K562 (cell line): ENCODE measurements around the gene DAB2IP. TPM values are rescaled to one million over a fixed set of nuclear protein-coding genes. Genes with fewer than 3 reads are reported as not detected.

Source experiments
- ATAC-seq: fragments of 200-7000 bp; cut with Tn5 transposase; 3 replicates; pipeline ENCODE4 v1.9.1; 2020; ENCODE audit warnings: moderate library complexity
- BruUV-seq: library from RNA; stranded (reverse); fragments of 400-500 nt; replicated peaks from 2 replicates; lab custom pipeline; 2021; lab: Mats Ljungman, UMichigan
- CTCF ChIA-PET: fragments of 300-600 bp; formaldehyde crosslinking; extraction: SDS; loops from one replicate; lab custom pipeline; 2021; ENCODE audit warnings: low intra/inter-chr PET ratio; lab: Yijun Ruan, JAX
- POLR2A ChIA-PET: fragments of 300-600, 350-650 bp; sonication (Branson Sonifier 250); formaldehyde crosslinking; extraction: SDS; loops from one replicate; lab custom pipeline; 2021; ENCODE audit warnings: antibody characterized with exemption, inconsistent platforms; lab: Yijun Ruan, JAX
- DNase-seq, 4 experiments: peaks; one replicate each; pipeline versions ENCODE4 v3.0.0 to v3.0.0-alpha.2; 2011 to 2018; ENCODE audit warnings: low spot score in 3 of 4, mixed read lengths in 3 of 4; ENCODE audit errors: extremely low read depth in 1 of 4
- FAIRE-seq: peaks from 2 replicates; lab custom pipeline; 2011; peaks lifted over from hg19 to GRCh38; lab: Jason Lieb, UNC
- H2AFZ ChIP-seq: 2 replicates; pipeline ENCODE4 v1.6.0; 2011; ENCODE audit warnings: low read depth, low read length, control low read depth, inconsistent platforms
- H3K27ac ChIP-seq: fragments of 200-600 bp; 3 replicates; pipeline ENCODE4 v1.8.0; 2011; ENCODE audit warnings: low read depth, mild to moderate bottlenecking, control low read depth, inconsistent platforms, low read length, moderate library complexity, mixed read lengths; ENCODE audit errors: extremely low read depth
- H3K27me3 ChIP-seq, 2 experiments: fragments of 300-600 bp in 1 of 2; 2 replicates in 1 of 2; 3 replicates in 1 of 2; pipeline versions ENCODE4 v1.6.0 to v1.8.0; 2011; ENCODE audit warnings: inconsistent platforms in 2 of 2, low read length in 2 of 2, mild to moderate bottlenecking in 1 of 2, mixed read lengths in 1 of 2, moderate library complexity in 1 of 2; ENCODE audit not compliant: control insufficient read depth in 2 of 2, insufficient read depth in 2 of 2
- H3K36me3 ChIP-seq: fragments of 300-600 bp; 3 replicates; pipeline ENCODE4 v1.8.0; 2011; ENCODE audit warnings: mild to moderate bottlenecking, low read length, inconsistent platforms; ENCODE audit not compliant: control insufficient read depth, insufficient read depth
- H3K4me1 ChIP-seq, 2 experiments: fragments of 200-600 bp in 1 of 2; replicated peaks in 1 of 2; 2 replicates in 1 of 2; 3 replicates in 1 of 2; pipeline versions ENCODE4 v1.5.1 to v1.8.0; 2011; ENCODE audit warnings: inconsistent platforms in 2 of 2, low read length in 2 of 2, mild to moderate bottlenecking in 1 of 2, mixed read lengths in 1 of 2, moderate library complexity in 1 of 2; ENCODE audit not compliant: control insufficient read depth in 2 of 2, insufficient read depth in 2 of 2
- H3K4me2 ChIP-seq: 2 replicates; pipeline ENCODE4 v1.6.1; 2011; ENCODE audit warnings: low read length, control low read depth, inconsistent platforms, mixed read lengths; ENCODE audit not compliant: insufficient read depth
- H3K4me3 ChIP-seq: fragments of 200-600 bp; sonication (generic), shearing (Covaris generic); 2 replicates; pipeline ENCODE4 v1.5.1; 2016; ENCODE audit warnings: control low read depth, inconsistent platforms
- H3K79me2 ChIP-seq: fragments of 200-600 bp; 3 replicates; pipeline ENCODE4 v1.8.0; 2011; ENCODE audit warnings: low read length, inconsistent platforms; ENCODE audit not compliant: control insufficient read depth, insufficient read depth
- H3K9ac ChIP-seq, 2 experiments: 2 replicates each; pipeline versions ENCODE4 v1.6.0 to v1.6.1; 2011; ENCODE audit warnings: low read depth in 2 of 2, low read length in 2 of 2, control low read depth in 1 of 2, inconsistent platforms in 1 of 2, mild to moderate bottlenecking in 1 of 2, mixed read lengths in 1 of 2; ENCODE audit not compliant: insufficient read depth in 1 of 2
- H3K9me1 ChIP-seq: one replicate; pipeline ENCODE4 v1.6.0; 2011; ENCODE audit warnings: inconsistent platforms, mild to moderate bottlenecking, low read length, moderate library complexity; ENCODE audit not compliant: control insufficient read depth, insufficient read depth
- H3K9me3 ChIP-seq: replicated peaks from 2 replicates; pipeline ENCODE4 v1.5.1; 2011; ENCODE audit warnings: low read depth, low read length, inconsistent platforms; ENCODE audit not compliant: control insufficient read depth, insufficient read depth
- H4K20me1 ChIP-seq: replicated peaks from 2 replicates; pipeline ENCODE4 v1.6.1; 2011; ENCODE audit warnings: low read length, inconsistent platforms, mixed read lengths; ENCODE audit not compliant: control insufficient read depth, insufficient read depth
- ATF4 ChIP-seq: fragments of 450-650 bp; formaldehyde crosslinking; IDR thresholded peaks from 2 replicates; pipeline ENCODE4 v1.4.0; 2022; ENCODE audit warnings: mild to moderate bottlenecking, moderate library complexity
- CBFA2T3 ChIP-seq: fragments of 450-650 bp; IDR thresholded peaks from 2 replicates; pipeline ENCODE4 v1.6.1; 2017
- CHD1 ChIP-seq: fragments of 200-600 bp; sonication (generic); IDR thresholded peaks from one replicate; pipeline ENCODE4 v1.6.1; 2012; ENCODE audit warnings: mild to moderate bottlenecking, moderate library complexity, low read length, inconsistent platforms
- EGR1 ChIP-seq: fragments of 450-650 bp; conservative IDR thresholded peaks from 2 replicates; pipeline ENCODE4 v1.6.1; 2017; ENCODE audit warnings: mild to moderate bottlenecking
- ELF1 ChIP-seq: fragments of 200-800 bp; sonication (Bioruptor generic); IDR thresholded peaks from 2 replicates; pipeline ENCODE4 v1.6.1; 2016; ENCODE audit warnings: missing genetic modification characterization, missing compliant biosample characterization
- GATA2 ChIP-seq: sonication (generic); formaldehyde crosslinking; IDR thresholded peaks from 2 replicates; pipeline ENCODE4 v1.4.0; 2020; ENCODE audit warnings: mild to moderate bottlenecking, missing genetic modification reagents
- HOMEZ ChIP-seq: fragments of 250-450 bp; sonication (Bioruptor Pico); IDR thresholded peaks from 2 replicates; pipeline ENCODE4 v1.4.0; 2020; ENCODE audit warnings: mild to moderate bottlenecking, moderate library complexity
- HSF4 ChIP-seq: fragments of 250-450 bp; sonication (Bioruptor Pico); IDR thresholded peaks from 2 replicates; pipeline ENCODE4 v2.1.2; 2022; ENCODE audit warnings: mild to moderate bottlenecking, moderate library complexity, borderline replicate concordance
- POLR2G ChIP-seq: fragments of 200-400 bp; formaldehyde crosslinking; IDR thresholded peaks from 2 replicates; pipeline ENCODE4 v1.6.1; 2017; ENCODE audit warnings: low read depth, mild to moderate bottlenecking, antibody characterized with exemption, low read length, moderate library complexity
- TGIF2 ChIP-seq: sonication (generic); formaldehyde crosslinking; IDR thresholded peaks from 2 replicates; pipeline ENCODE4 v1.8.1; 2022; ENCODE audit warnings: mild to moderate bottlenecking, missing genetic modification reagents, moderate library complexity
- ZFP36 ChIP-seq: fragments of 150-350 bp; IDR thresholded peaks from 2 replicates; pipeline ENCODE4 v1.6.1; 2018; ENCODE audit warnings: low read length, low read depth; ENCODE audit not compliant: partially characterized antibody
- ZNF277 ChIP-seq: fragments of 250-450 bp; sonication (Bioruptor Pico); IDR thresholded peaks from 2 replicates; pipeline ENCODE4 v1.8.0; 2022; ENCODE audit warnings: inconsistent platforms, mild to moderate bottlenecking, moderate library complexity, borderline replicate concordance
- ZNF347 ChIP-seq: fragments of 450-650 bp; formaldehyde crosslinking; IDR thresholded peaks from 2 replicates; pipeline ENCODE4 v1.4.0; 2020; ENCODE audit warnings: low read depth, mild to moderate bottlenecking, moderate library complexity
- ZNF436 ChIP-seq: fragments of 250-450, 450-650 bp; sonication (Bioruptor Pico); formaldehyde crosslinking; IDR thresholded peaks from 2 replicates; pipeline ENCODE4 v1.7.0; 2020; ENCODE audit warnings: mild to moderate bottlenecking
- WGBS: fragments of 100-300 bp; shearing (Covaris generic); methylation state at CpG from one replicate; pipeline ENCODE4 v1.1.6; 2016; ENCODE audit warnings: low coverage, mixed read lengths; ENCODE audit not compliant: insufficient coverage; ENCODE audit errors: missing lambda C conversion rate; 5-methylcytosine and 5-hydroxymethylcytosine counted together
- in situ Hi-C: fragments of 300-500 bp; cut with MboI; formaldehyde crosslinking; loops from 4 replicates; pipeline ENCODE4 v1.15.0; 2018; ENCODE audit warnings: inconsistent platforms, mixed read lengths
- intact Hi-C: fragments of 100-400 bp; cut with micrococcal nuclease; formaldehyde crosslinking; loops from 2 replicates; pipeline ENCODE4 v1.14.2; 2022
- polyA plus RNA-seq, 8 experiments: library from polyadenylated mRNA; depleted of rRNA in 4 of 8; stranded (reverse) in 5 of 8; unstranded in 3 of 8; fragments of >200 nt; fragmentation: Nextera tagmentation in 2 of 8; fragmentation: Illumina TruSeq in 1 of 8; extraction: Ambion mirVana in 2 of 8; extraction: Trizol in 1 of 8; gene quantifications; 2 replicates each; pipeline versions ENCODE4 v1.2.1 to v1.2.3, GENCODE V29; 2011 to 2014; ENCODE audit warnings: inconsistent platforms in 1 of 8, missing spikeins in 1 of 8
- total RNA-seq, 7 experiments: library from RNA; depleted of rRNA in 6 of 7; stranded (reverse); fragments of >200 nt in 6 of 7; fragmentation: Illumina TruSeq in 2 of 7; extraction: Trizol in 2 of 7; gene quantifications; 2 replicates each; pipeline versions ENCODE4 v1.2.1 to v1.2.3, GENCODE V29; 2011 to 2021; ENCODE audit warnings: low replicate concordance in 1 of 7

The DAB2IP gene
- total and polyA plus RNA-seq, 9 of the 15 experiments (the other 6 are each of a cell fraction or from before 2014, with no cell fraction given): 0.04 to 0.31 (median 0.08) TPM; not detected in 5

GRCh38 chr9:121718084-121718483 is 66.7 kb downstream of the DAB2IP start:
- peaks cover 22% of the 10 kb centered on the region for H4K20me1 ChIP-seq
- H3K4me1 ChIP-seq: no peaks in the 10 kb centered on the region
- DNase-seq (no peak), ATAC-seq (no peak), FAIRE-seq (no peak)
- no peaks in the 10 kb centered on the region for H3K9me1 ChIP-seq
- H3K9ac ChIP-seq: no peak overlapping the region
- POLR2A ChIA-PET: no interaction called here
- CTCF ChIA-PET: no interaction called here
- H3K27ac ChIP-seq: no peak overlapping the region
- in situ Hi-C loops: no loop called here
- no peaks in the 10 kb centered on the region for H3K9me3 ChIP-seq
- no peak overlapping the region for H2AFZ ChIP-seq
- H3K4me3 ChIP-seq: no peak overlapping the region
- no peaks in the 10 kb centered on the region for H3K79me2 ChIP-seq
- WGBS: 2% methylated on average over 11 of the region's 16 CpGs
- no peaks in the 10 kb centered on the region for H3K36me3 ChIP-seq
- TF ChIP-seq CHD1 (no peak), EGR1 (peak; percentile 22; the same call in 1 of the 2 replicates), ELF1 (tag) (no peak), HOMEZ (CRISPR knock-in tag) (no peak)
- intact Hi-C loops: no loop called here
- no peak overlapping the region for H3K4me2 ChIP-seq
- no TSS peak for BruUV-seq
- peaks cover 8 to 61% of the 10 kb centered on the region in 2 experiments; a peak in 4 of 5 replicates for H3K27me3 ChIP-seq

- FAIRE-seq: no peak
- TF ChIP-seq ZNF277: no peak
- no peak for TF ChIP-seq TGIF2
- TF ChIP-seq ZNF436 (CRISPR knock-in tag): no peak
- TF ChIP-seq GATA2 (CRISPR knock-in tag): no peak
- TF ChIP-seq ZFP36: no peak
- no peak for TF ChIP-seq HSF4 (CRISPR knock-in tag)
- no peak for TF ChIP-seq ATF4 (CRISPR knock-in tag)
- no peak for TF ChIP-seq ZNF347 (CRISPR knock-in tag)
- no peak for TF ChIP-seq CBFA2T3
- no peak for TF ChIP-seq POLR2G
Observed at GRCh38 chr9:121718501-121718900, 67.1 kb downstream of the DAB2IP start.

More at GRCh38 chr9:121718501-121718900, 67.1 kb downstream of the DAB2IP start:
- intact Hi-C loops (no loop called here), in situ Hi-C loops (no loop called here)
- Histone ChIP-seq H3K79me2 (no peaks in the 10 kb centered on the region), H3K4me3 (no peak overlapping the region), H3K4me2 (no peak overlapping the region), H4K20me1 (peaks cover 20% of the 10 kb centered on the region), H3K4me1 (no peaks in the 10 kb centered on the region), H3K27me3 (peaks cover 8 to 57% of the 10 kb centered on the region in 2 experiments; a peak in 4 of 5 replicates), H3K36me3 (no peaks in the 10 kb centered on the region), H3K9me1 (no peaks in the 10 kb centered on the region), H3K27ac (no peak overlapping the region), H3K9me3 (no peaks in the 10 kb centered on the region), H3K9ac (no peak overlapping the region), H2AFZ (no peak overlapping the region)
- ChIA-PET CTCF (no interaction called here), POLR2A (no interaction called here)
- DNase-seq: no peak
- no peak for ATAC-seq
- no TSS peak for BruUV-seq
- 0% methylated on average over 6 of the region's 6 CpGs for WGBS
